SK-N-SH (cell line): ENCODE data around the gene DCAF6. TPM values are rescaled to one million over a fixed set of nuclear protein-coding genes. Genes with fewer than 3 reads are reported as not detected.

Experiments
- CTCF ChIA-PET: fragments of 300-600, 350-600 bp; formaldehyde crosslinking; extraction: SDS; loops from one replicate; lab custom pipeline; 2021; lab: Yijun Ruan, JAX
- POLR2A ChIA-PET: fragments of 350-600 bp; sonication (Branson Sonifier 250); formaldehyde crosslinking; extraction: SDS; loops from one replicate; lab custom pipeline; 2020; ENCODE audit warnings: antibody characterized with exemption, inconsistent platforms; lab: Yijun Ruan, JAX
- DNase-seq: peaks from one replicate; pipeline ENCODE4 v3.0.0; 2012
- H2AFZ ChIP-seq: fragments of 200-600 bp; sonication (generic); 2 replicates; pipeline ENCODE4 v1.8.1; 2016; ENCODE audit warnings: antibody characterized with exemption, mild to moderate bottlenecking, low read depth
- H3F3A ChIP-seq: fragments of 200-600 bp; sonication (generic); replicated peaks from 2 replicates; pipeline ENCODE3; 2016; ENCODE audit warnings: antibody characterized with exemption, mild to moderate bottlenecking; ENCODE audit not compliant: insufficient read depth
- H3K27ac ChIP-seq, 2 experiments: fragments of 200-500 bp in 1 of 2; fragments of 200-600 bp in 1 of 2; sonication (Bioruptor generic) in 1 of 2; sonication (generic), shearing (Covaris generic) in 1 of 2; 2 replicates each; pipeline versions ENCODE4 v1.5.1 to v1.6.1; 2014 to 2016; ENCODE audit warnings: low read depth in 2 of 2, inconsistent platforms in 1 of 2, low read length in 1 of 2, mild to moderate bottlenecking in 1 of 2, mixed read lengths in 1 of 2
- H3K27me3 ChIP-seq: fragments of 200-600 bp; sonication (generic), shearing (Covaris generic); 2 replicates; pipeline ENCODE4 v1.6.1; 2016; ENCODE audit warnings: mixed run types; ENCODE audit not compliant: insufficient read depth
- H3K36me3 ChIP-seq, 2 experiments: fragments of 200-500 bp in 1 of 2; fragments of 200-600 bp in 1 of 2; sonication (Bioruptor generic) in 1 of 2; sonication (generic) in 1 of 2; replicated peaks in 1 of 2; 2 replicates each; pipeline versions ENCODE3 to v1.5.1; 2014 to 2016; ENCODE audit warnings: low read length in 1 of 2, mild to moderate bottlenecking in 1 of 2; ENCODE audit not compliant: insufficient read depth in 2 of 2, control insufficient read depth in 1 of 2
- H3K4me1 ChIP-seq, 2 experiments: fragments of 200-500 bp in 1 of 2; fragments of 200-600 bp in 1 of 2; sonication (Bioruptor generic) in 1 of 2; sonication (generic), shearing (Covaris generic) in 1 of 2; 2 replicates each; pipeline versions ENCODE4 v1.5.1 to v1.6.1; 2014 to 2016; ENCODE audit warnings: low read depth in 1 of 2, low read length in 1 of 2, mixed run types in 1 of 2; ENCODE audit not compliant: insufficient read depth in 2 of 2, control insufficient read depth in 1 of 2
- H3K4me2 ChIP-seq: fragments of 200-600 bp; sonication (generic), shearing (Covaris generic); 2 replicates; pipeline ENCODE4 v1.6.1; 2017; ENCODE audit warnings: mixed run types
- H3K4me3 ChIP-seq, 2 experiments: fragments of 200-500 bp in 1 of 2; fragments of 200-600 bp in 1 of 2; sonication (Bioruptor generic) in 1 of 2; sonication (generic), shearing (Covaris generic) in 1 of 2; 2 replicates each; pipeline versions ENCODE4 v1.5.1 to v1.8.1; 2014 to 2016; ENCODE audit warnings: low read depth in 2 of 2, inconsistent platforms in 1 of 2, low read length in 1 of 2, mild to moderate bottlenecking in 1 of 2, mixed read lengths in 1 of 2, moderate library complexity in 1 of 2
- H3K79me2 ChIP-seq: fragments of 200-600 bp; sonication (generic); 2 replicates; pipeline ENCODE4 v1.8.1; 2017; ENCODE audit warnings: mild to moderate bottlenecking; ENCODE audit not compliant: insufficient read depth
- H3K9ac ChIP-seq: fragments of 200-600 bp; sonication (generic); 2 replicates; pipeline ENCODE4 v1.6.1; 2017; ENCODE audit warnings: mixed run types
- H3K9me2 ChIP-seq: fragments of 200-600 bp; sonication (generic); 2 replicates; pipeline ENCODE4 v1.6.1; 2017; ENCODE audit warnings: mixed run types
- H3K9me3 ChIP-seq: fragments of 200-600 bp; sonication (generic); 2 replicates; pipeline ENCODE4 v1.6.1; 2017; ENCODE audit warnings: mixed run types, mild to moderate bottlenecking, moderate library complexity
- H4K20me1 ChIP-seq: fragments of 200-600 bp; sonication (generic); 2 replicates; pipeline ENCODE4 v1.6.1; 2017; ENCODE audit warnings: mild to moderate bottlenecking, mixed run types; ENCODE audit not compliant: insufficient read depth
- ELF1 ChIP-seq: IDR thresholded peaks from 2 replicates; pipeline ENCODE4 v1.4.0; 2012
- EP300 ChIP-seq, 2 experiments: IDR thresholded peaks; 2 replicates each; pipeline versions ENCODE4 v1.4.0 to v1.6.1; 2012; ENCODE audit warnings: borderline replicate concordance in 1 of 2, low read depth in 1 of 2, low read length in 1 of 2
- EZH2phosphoT487 ChIP-seq: fragments of 200-600 bp; sonication (generic); IDR thresholded peaks from 2 replicates; pipeline ENCODE4 v1.6.1; 2017; ENCODE audit warnings: low read depth, mixed run types, mild to moderate bottlenecking, antibody characterized with exemption, moderate library complexity, borderline replicate concordance
- FOSL2 ChIP-seq: IDR thresholded peaks from 2 replicates; pipeline ENCODE4 v1.4.0; 2012; ENCODE audit warnings: low read depth, mild to moderate bottlenecking, moderate library complexity, borderline replicate concordance
- FOXJ3 ChIP-seq: sonication (generic); formaldehyde crosslinking; IDR thresholded peaks from 2 replicates; pipeline ENCODE4 v1.5.1; 2020; ENCODE audit warnings: mild to moderate bottlenecking, missing genetic modification reagents
- GABPA ChIP-seq: IDR thresholded peaks from 2 replicates; pipeline ENCODE4 v1.4.0; 2012; ENCODE audit warnings: low read depth, mild to moderate bottlenecking
- MAX ChIP-seq: IDR thresholded peaks from 2 replicates; pipeline ENCODE4 v1.4.0; 2012; ENCODE audit warnings: low read depth
- MXI1 ChIP-seq: IDR thresholded peaks from 2 replicates; pipeline ENCODE4 v1.6.1; 2012; ENCODE audit warnings: mild to moderate bottlenecking, low read depth, low read length, improper control_type of control experiment
- RCOR1 ChIP-seq: fragments of 150-350 bp; IDR thresholded peaks from 2 replicates; pipeline ENCODE4 v1.6.1; 2017; ENCODE audit warnings: antibody characterized with exemption, low read length
- RFX5 ChIP-seq: IDR thresholded peaks from 2 replicates; pipeline ENCODE4 v1.6.1; 2012; ENCODE audit warnings: mild to moderate bottlenecking, improper control_type of control experiment, low read length
- SIN3A ChIP-seq: IDR thresholded peaks from 2 replicates; pipeline ENCODE4 v1.6.1; 2012; ENCODE audit warnings: low read depth, mild to moderate bottlenecking, low read length, moderate library complexity, borderline replicate concordance
- SMC3 ChIP-seq: IDR thresholded peaks from 2 replicates; pipeline ENCODE4 v1.6.1; 2012; ENCODE audit warnings: low read depth, low read length, improper control_type of control experiment
- TEAD4 ChIP-seq: IDR thresholded peaks from 2 replicates; pipeline ENCODE4 v1.4.0; 2012; ENCODE audit warnings: mild to moderate bottlenecking, borderline replicate concordance; ENCODE audit not compliant: insufficient read depth
- USF1 ChIP-seq: IDR thresholded peaks from 2 replicates; pipeline ENCODE4 v1.4.0; 2012; ENCODE audit warnings: low read depth, borderline replicate concordance
- USF2 ChIP-seq: fragments of 150-350 bp; IDR thresholded peaks from 2 replicates; pipeline ENCODE4 v1.6.1; 2017; ENCODE audit warnings: antibody characterized with exemption, low read length, low read depth, borderline replicate concordance
- YY1 ChIP-seq: IDR thresholded peaks from 2 replicates; pipeline ENCODE4 v1.4.0; 2012; ENCODE audit warnings: low read depth, mild to moderate bottlenecking
- ZBTB33 ChIP-seq: IDR thresholded peaks from 2 replicates; pipeline ENCODE4 v1.4.0; 2012; ENCODE audit warnings: low read depth, borderline replicate concordance
- WGBS: methylation state at CpG from one replicate; pipeline ENCODE4 v1.1.6; 2017; ENCODE audit warnings: low lambda C conversion rate; 5-methylcytosine and 5-hydroxymethylcytosine counted together
- polyA plus RNA-seq, 3 experiments: library from polyadenylated mRNA; depleted of rRNA; stranded (reverse); fragments of >200 nt; gene quantifications; 2 replicates each; pipeline ENCODE4 v1.2.3, GENCODE V29; 2012

Gene DCAF6
- polyA plus RNA-seq, 1 of the 3 experiments (the other 2 are of a cell fraction): 31.3 TPM

GRCh38 chr1:168007691-168008090, 71.2 kb downstream of the DCAF6 start:
- Histone ChIP-seq H3K9ac (no peak overlapping the region), H3K4me2 (no peak overlapping the region), H3K36me3 (peaks cover 55 to 58% of the 10 kb centered on the region in 2 experiments), H3K9me3 (no peaks in the 10 kb centered on the region), H3K9me2 (no peaks in the 10 kb centered on the region), H2AFZ (no peak overlapping the region), H3K79me2 (peaks cover 4% of the 10 kb centered on the region; the same call in 1 of the 2 replicates), H3K4me1 (no peaks in the 10 kb centered on the region; a peak in 1 of 4 replicates), H3K27me3 (no peaks in the 10 kb centered on the region), H3K4me3 (no peak overlapping the region), H4K20me1 (no peaks in the 10 kb centered on the region), H3F3A (peaks cover 14% of the 10 kb centered on the region), H3K27ac (no peak overlapping the region)
- ChIA-PET POLR2A (no interaction called here), CTCF (no interaction called here)
- TF ChIP-seq RCOR1: no peak
- TF ChIP-seq USF2: no peak
- TF ChIP-seq EP300 (IDR thresholded peaks at IDR 0.05; ENCODE audit: borderline replicate concordance in 1 of 2, low read depth in 1 of 2, low read length in 1 of 2): no peak
- no peak for TF ChIP-seq USF1
- TF ChIP-seq EZH2phosphoT487: no peak
- TF ChIP-seq GABPA: no peak
- TF ChIP-seq ELF1: no peak
- no peak for TF ChIP-seq MXI1
- no peak for TF ChIP-seq SIN3A
- no peak for TF ChIP-seq SMC3
- no peak for TF ChIP-seq ZBTB33
- no peak for TF ChIP-seq FOXJ3 (CRISPR knock-in tag)
- no peak for TF ChIP-seq RFX5
- no peak for TF ChIP-seq TEAD4
- no peak for TF ChIP-seq YY1
- no peak for TF ChIP-seq FOSL2
- TF ChIP-seq MAX: no peak
- DNase-seq: no peak
- WGBS: 97% methylated on average over 1 of the region's 1 CpG
